Tibial nerve (tissue), 4 donors: Measurements from ENCODE around the gene PAQR3.

ENCODE experiments used
- CTCF ChIP-seq, 5 experiments: fragments of 200-600 bp in 3 of 5; fragments of 450-650 bp in 2 of 5; sonication (generic) in 3 of 5; IDR thresholded peaks; one replicate each; pipeline ENCODE4 v1.5.1; 2016 to 2019; ENCODE audit warnings: antibody characterized with exemption in 5 of 5, mild to moderate bottlenecking in 3 of 5, moderate library complexity in 2 of 5
- EP300 ChIP-seq, 2 donors: sonication (generic); formaldehyde crosslinking; IDR thresholded peaks; one replicate each; pipeline ENCODE4 v1.6.1; 2017; ENCODE audit warnings: antibody characterized with exemption in 2 of 2, mild to moderate bottlenecking in 1 of 2
- POLR2A ChIP-seq, 2 donors: fragments of 450-650 bp; IDR thresholded peaks; one replicate each; pipeline ENCODE4 v1.6.1; 2017; ENCODE audit warnings: antibody characterized with exemption in 2 of 2, mild to moderate bottlenecking in 2 of 2, moderate library complexity in 2 of 2

- TF ChIP-seq CTCF (IDR thresholded peaks at IDR 0.05) (no peak), EP300 (IDR thresholded peaks at IDR 0.05) (peak; percentile 46 to 87), POLR2A (IDR thresholded peaks at IDR 0.05) (no peak)
Measured at GRCh38 chr4:78971326-78971725, 32.1 kb upstream of the PAQR3 start.
